Lower lobe of right lung (tissue), 2 donors: ENCODE measurements around the gene SOX8. TPM values are rescaled to one million over a fixed set of nuclear protein-coding genes. Genes with fewer than 3 reads are reported as not detected.

Experiments used
- ATAC-seq, 2 donors: fragments of 200-7000 bp; cut with Tn5 transposase; one replicate each; pipeline ENCODE4 v1.9.1; 2020 to 2022; ENCODE audit warnings: mild to moderate bottlenecking in 2 of 2, moderate library complexity in 2 of 2
- DNase-seq: peaks from one replicate; pipeline ENCODE4 v3.0.0-alpha.2; 2020
- H3K27ac ChIP-seq: fragments of 200-600 bp; one replicate; pipeline ENCODE4 v1.8.0; 2022
- H3K27me3 ChIP-seq: fragments of 200-600 bp; one replicate; pipeline ENCODE4 v1.8.0; 2022; ENCODE audit warnings: low read depth
- H3K36me3 ChIP-seq: fragments of 200-600 bp; one replicate; pipeline ENCODE4 v1.8.0; 2022; ENCODE audit warnings: mild to moderate bottlenecking
- H3K4me1 ChIP-seq: fragments of 200-600 bp; one replicate; pipeline ENCODE4 v1.8.0; 2022
- H3K4me3 ChIP-seq: fragments of 200-600 bp; one replicate; pipeline ENCODE4 v1.8.0; 2022; ENCODE audit warnings: mild to moderate bottlenecking
- H3K9me3 ChIP-seq: fragments of 200-600 bp; one replicate; pipeline ENCODE4 v1.8.0; 2022
- CTCF ChIP-seq: fragments of 200-600 bp; IDR thresholded peaks from one replicate; pipeline ENCODE4 v1.8.0; 2022; ENCODE audit warnings: antibody characterized with exemption, mild to moderate bottlenecking
- intact Hi-C: fragments of 100-400 bp; cut with DNase I; formaldehyde crosslinking; loops from one replicate; pipeline ENCODE4 v1.11.0; 2022
- total RNA-seq: library from RNA; stranded (reverse); fragmentation: NEBNext Ultra II Directional; extraction: Animal tissue kit (Norgen Biotek cat#: 25700); gene quantifications from one replicate; pipeline ENCODE4 v1.2.1, GENCODE V29; 2021
- donor health status: DM: no; HTN: yes; CAD: no; lungs with severe emphysema.

Gene SOX8
- total RNA-seq, 1 donor from 2014 or later, result 0.15 TPM

GRCh38 chr16:969508-970385 is 11.8 kb upstream of the SOX8 start:
- Histone ChIP-seq H3K4me1 (peaks cover 12% of the 10 kb centered on the region), H3K9me3 (no peaks in the 10 kb centered on the region), H3K27me3 (no peaks in the 10 kb centered on the region), H3K27ac (peak overlapping the region; percentile 86), H3K36me3 (peaks cover 4% of the 10 kb centered on the region), H3K4me3 (peak overlapping the region; percentile 99)
- DNase-seq (peak; percentile 45), ATAC-seq (peak; percentile 1 to 15)
- TF ChIP-seq CTCF, result no peak
- intact Hi-C loops, result no loop called here

- Histone ChIP-seq H3K27me3 (no peaks in the 10 kb centered on the region), H3K4me3 (peak overlapping the region; percentile 99), H3K27ac (peak overlapping the region; percentile 86), H3K4me1 (peaks cover 12% of the 10 kb centered on the region), H3K9me3 (no peaks in the 10 kb centered on the region), H3K36me3 (peaks cover 4% of the 10 kb centered on the region)
- intact Hi-C loops, result no loop called here
- DNase-seq (peak; percentile 57), ATAC-seq (peak; percentile 53 to 65)
- no peak for TF ChIP-seq CTCF
Measured at GRCh38 chr16:970386-970765, 11.2 kb upstream of the SOX8 start.

- H3K27ac ChIP-seq, result peak within 1 kb of the TSS; percentile 86
- intact Hi-C loops, result no loop called here
- no peak for TF ChIP-seq CTCF
Measured at GRCh38 chr16:970766-971581, 10.6 kb upstream of the SOX8 start, which contains the start of gene LMF1. Gene LMF1, minus strand, starts transcription at chr16:970984. Its CDS starts 4 bp downstream, at chr16:970980.

GRCh38 chr16:971582-971905 is 10.0 kb upstream of the SOX8 start:
- no peak for TF ChIP-seq CTCF
- no peak for DNase-seq
- H3K4me3 ChIP-seq, result no peak overlapping the region
- H3K4me1 ChIP-seq, result peaks cover 12% of the 10 kb centered on the region
- peaks cover 4% of the 10 kb centered on the region for H3K36me3 ChIP-seq
- no peaks in the 10 kb centered on the region for H3K9me3 ChIP-seq
- ATAC-seq, result no peak
- H3K27me3 ChIP-seq, result no peaks in the 10 kb centered on the region
- intact Hi-C loops, result no loop called here
- H3K27ac ChIP-seq, result no peak overlapping the region

More at GRCh38 chr16:970766-971581, 10.6 kb upstream of the SOX8 start, which contains the start of gene LMF1:
- H3K4me3 ChIP-seq, result peak within 1 kb of the TSS; percentile 99
- peak; percentile 94 for DNase-seq
- ATAC-seq, result peak; percentile 98 to 99
- H3K4me1 ChIP-seq, result peaks cover 12% of the 10 kb centered on the region
- H3K9me3 ChIP-seq, result no peaks in the 10 kb centered on the region
- H3K36me3 ChIP-seq, result peaks cover 4% of the 10 kb centered on the region
- no peaks in the 10 kb centered on the region for H3K27me3 ChIP-seq

- Histone ChIP-seq H3K27me3 (no peaks in the 10 kb centered on the region), H3K4me3 (no peak overlapping the region), H3K27ac (no peak overlapping the region), H3K9me3 (no peaks in the 10 kb centered on the region), H3K4me1 (peaks cover 12% of the 10 kb centered on the region), H3K36me3 (peaks cover 4% of the 10 kb centered on the region)
- TF ChIP-seq CTCF, result no peak
- intact Hi-C loops, result no loop called here
- DNase-seq (no peak), ATAC-seq (no peak)
Measured at GRCh38 chr16:971981-972315, 9.6 kb upstream of the SOX8 start.
